Colonic mucosa (tissue), 4 donors: ENCODE results near the gene AIF1. TPM values are rescaled to one million over a fixed set of nuclear protein-coding genes. Genes with fewer than 3 reads are reported as not detected.

Source experiments
- DNase-seq: peaks from one replicate; pipeline ENCODE4 v3.0.0-alpha.2; 2020
- H3K27ac ChIP-seq: fragments of 200-600 bp; one replicate; pipeline ENCODE4 v1.8.0; 2021
- H3K27me3 ChIP-seq: fragments of 200-600 bp; one replicate; pipeline ENCODE4 v1.8.0; 2021
- H3K36me3 ChIP-seq: fragments of 200-600 bp; one replicate; pipeline ENCODE4 v1.8.0; 2021
- H3K4me1 ChIP-seq: fragments of 200-600 bp; one replicate; pipeline ENCODE4 v1.8.0; 2021; ENCODE audit warnings: mild to moderate bottlenecking
- H3K4me3 ChIP-seq: fragments of 200-600 bp; one replicate; pipeline ENCODE4 v1.8.0; 2021
- H3K9ac ChIP-seq, 2 donors: one replicate each; pipeline ENCODE4 v1.7.0; 2013; ENCODE audit warnings: control low read depth in 2 of 2, low read depth in 2 of 2, low read length in 2 of 2
- H3K9me3 ChIP-seq: fragments of 200-600 bp; one replicate; pipeline ENCODE4 v1.8.0; 2021
- intact Hi-C: fragments of 100-400 bp; cut with DNase I; formaldehyde crosslinking; loops from one replicate; pipeline ENCODE4 v1.14.1; 2022
- total RNA-seq, 2 donors: library from RNA; stranded (reverse); fragmentation: NEBNext Ultra II Directional in 1 of 2; extraction: Animal tissue kit (Norgen Biotek cat#: 25700) in 1 of 2; gene quantifications; one replicate each; pipeline ENCODE4 v1.2.1, GENCODE V29; 2021
- TF ChIP-seq, protein P1 (sequence below): fragments of 200-600 bp; IDR thresholded peaks from one replicate; pipeline ENCODE4 v1.8.0; 2022; ENCODE audit warnings: antibody characterized with exemption, mild to moderate bottlenecking
- donor health status: healthy.
- donor health status: DM: no; HTN: no; CAD: no.
- donor health status: DM: no; HTN: no; CAD: no.

The AIF1 gene
- total RNA-seq, 2 donors from 2014 or later = 5.0 to 20.7 TPM

DNA sequence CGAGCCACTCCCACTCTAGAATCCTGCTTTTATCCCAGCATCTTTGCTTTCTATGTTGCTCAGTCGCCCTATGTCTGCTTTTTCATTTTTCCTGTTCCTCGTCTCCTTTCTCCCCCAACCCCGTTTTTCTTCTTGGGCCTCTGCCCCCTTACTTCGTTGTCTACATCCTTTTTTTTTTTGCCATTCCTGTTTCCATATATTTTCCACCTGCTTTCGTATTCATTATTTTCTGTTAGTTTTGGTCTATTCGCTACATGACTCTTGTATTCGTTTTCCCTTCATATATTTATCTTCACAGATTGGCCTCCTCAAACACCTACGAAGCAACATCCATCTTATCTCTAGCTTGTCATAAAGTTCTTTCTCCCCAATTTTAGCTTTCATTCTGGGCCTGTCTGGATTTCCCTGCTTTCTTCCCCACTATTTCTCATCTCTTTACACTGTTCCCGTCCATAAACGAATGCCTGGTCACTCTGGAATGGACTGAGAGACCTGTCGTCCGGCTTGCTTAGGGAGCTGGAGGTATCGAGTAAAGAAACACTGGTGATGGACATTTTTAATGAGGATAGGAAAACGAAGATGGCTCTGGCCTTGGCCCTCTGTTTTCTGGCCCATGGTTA, 6.4 kb downstream of the AIF1 start:
- Histone ChIP-seq H3K9me3 (no peaks in the 10 kb centered on the region), H3K4me3 (peak overlapping the region; percentile 68), H3K4me1 (peaks cover 4% of the 10 kb centered on the region), H3K27ac (peak overlapping the region; percentile 93), H3K36me3 (peaks cover 9% of the 10 kb centered on the region), H3K9ac (peak overlapping the region; percentile 90 to 98), H3K27me3 (no peaks in the 10 kb centered on the region)
- TF ChIP-seq, protein P1, sequence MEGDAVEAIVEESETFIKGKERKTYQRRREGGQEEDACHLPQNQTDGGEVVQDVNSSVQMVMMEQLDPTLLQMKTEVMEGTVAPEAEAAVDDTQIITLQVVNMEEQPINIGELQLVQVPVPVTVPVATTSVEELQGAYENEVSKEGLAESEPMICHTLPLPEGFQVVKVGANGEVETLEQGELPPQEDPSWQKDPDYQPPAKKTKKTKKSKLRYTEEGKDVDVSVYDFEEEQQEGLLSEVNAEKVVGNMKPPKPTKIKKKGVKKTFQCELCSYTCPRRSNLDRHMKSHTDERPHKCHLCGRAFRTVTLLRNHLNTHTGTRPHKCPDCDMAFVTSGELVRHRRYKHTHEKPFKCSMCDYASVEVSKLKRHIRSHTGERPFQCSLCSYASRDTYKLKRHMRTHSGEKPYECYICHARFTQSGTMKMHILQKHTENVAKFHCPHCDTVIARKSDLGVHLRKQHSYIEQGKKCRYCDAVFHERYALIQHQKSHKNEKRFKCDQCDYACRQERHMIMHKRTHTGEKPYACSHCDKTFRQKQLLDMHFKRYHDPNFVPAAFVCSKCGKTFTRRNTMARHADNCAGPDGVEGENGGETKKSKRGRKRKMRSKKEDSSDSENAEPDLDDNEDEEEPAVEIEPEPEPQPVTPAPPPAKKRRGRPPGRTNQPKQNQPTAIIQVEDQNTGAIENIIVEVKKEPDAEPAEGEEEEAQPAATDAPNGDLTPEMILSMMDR = no peak
- DNase-seq = no peak
- intact Hi-C loops = loop anchor here (5.0 kb wide), 1 partner anchor 36 kb away; the partner anchor contains the start of gene APOM

DNA sequence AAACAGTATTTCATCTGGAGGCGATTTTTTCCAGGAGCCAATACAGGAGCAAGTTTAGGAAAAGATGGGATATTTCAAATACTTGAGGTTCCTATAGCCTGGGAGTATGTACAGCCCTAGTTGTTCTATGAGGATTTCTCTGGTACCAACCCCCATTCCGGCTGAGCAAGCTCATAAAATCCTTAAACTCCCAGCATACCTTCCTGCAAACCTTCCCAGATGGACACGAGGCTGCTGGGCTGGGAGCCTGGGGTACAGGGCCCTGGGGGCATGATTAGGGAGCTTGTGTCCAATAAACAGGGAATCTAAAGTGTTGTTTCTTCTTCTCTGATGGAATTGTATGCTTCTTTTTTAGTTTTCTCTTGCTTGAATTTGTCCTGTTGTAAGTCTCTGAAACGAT, 7.0 kb downstream of the AIF1 start:
- peak overlapping the region; percentile 68 for H3K4me3 ChIP-seq
- H3K36me3 ChIP-seq = peaks cover 14% of the 10 kb centered on the region
- peak overlapping the region in 1 of 2 donors; percentile 90 for H3K9ac ChIP-seq
- H3K27ac ChIP-seq = peak overlapping the region; percentile 93
- TF ChIP-seq, protein P1 = no peak
- H3K27me3 ChIP-seq = no peaks in the 10 kb centered on the region
- H3K4me1 ChIP-seq = peaks cover 4% of the 10 kb centered on the region
- DNase-seq = peak; percentile 55
- no peaks in the 10 kb centered on the region for H3K9me3 ChIP-seq
- intact Hi-C loops = loop anchor here (5.0 kb wide), 1 partner anchor 35 kb away; the partner anchor contains the start of gene APOM

DNA sequence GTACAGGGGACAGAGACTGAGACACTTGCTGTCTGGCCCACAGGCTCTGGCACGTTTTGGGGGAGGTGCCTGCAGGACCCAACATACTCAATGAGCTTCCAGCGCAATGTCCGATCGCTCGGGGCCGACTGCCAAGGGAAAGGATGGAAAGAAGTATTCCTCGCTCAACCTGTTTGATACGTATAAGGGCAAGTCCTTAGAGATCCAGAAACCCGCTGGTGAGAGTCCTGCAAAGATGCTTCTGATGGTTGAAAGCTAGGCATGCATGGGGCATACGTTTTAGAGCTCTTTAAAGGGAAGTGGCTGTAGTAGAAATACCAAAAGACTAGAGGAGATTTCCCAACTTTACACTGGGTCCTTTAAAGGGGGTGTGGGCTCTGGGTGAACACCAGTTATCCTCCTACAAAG, 7.7 kb downstream of the AIF1 start:
- H3K4me3 ChIP-seq = no peak overlapping the region
- intact Hi-C loops = loop anchor here (5.0 kb wide), 1 partner anchor 35 kb away; the partner anchor contains the start of gene APOM
- no peak overlapping the region for H3K27ac ChIP-seq
- peak overlapping the region in 1 of 2 donors; percentile 90 for H3K9ac ChIP-seq
- no peaks in the 10 kb centered on the region for H3K9me3 ChIP-seq
- peaks cover 21% of the 10 kb centered on the region for H3K36me3 ChIP-seq
- no peak for DNase-seq
- peaks cover 4% of the 10 kb centered on the region for H3K4me1 ChIP-seq
- no peaks in the 10 kb centered on the region for H3K27me3 ChIP-seq
- TF ChIP-seq, protein P1 = no peak

DNA sequence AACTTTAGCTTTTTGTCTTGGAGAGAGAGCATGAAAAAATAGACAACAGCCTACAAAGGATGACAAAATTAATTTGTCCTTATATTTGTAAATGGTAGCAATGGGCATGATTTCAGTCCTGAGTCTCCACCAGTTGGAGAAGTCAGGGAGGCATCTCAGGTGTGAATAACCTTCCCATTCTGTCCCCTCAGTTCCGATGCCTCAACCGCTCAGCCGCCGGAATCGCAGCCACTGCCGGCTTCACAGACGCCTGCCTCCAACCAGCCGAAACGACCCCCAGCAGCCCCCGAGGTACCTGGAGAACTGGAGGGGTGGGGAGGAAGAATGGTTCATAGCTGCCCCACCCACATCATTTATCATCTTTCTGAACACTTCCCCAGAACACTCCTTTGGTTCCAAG, 9.0 kb downstream of the AIF1 start:
- intact Hi-C loops = loop anchor here (5.0 kb wide), 1 partner anchor 33 kb away; the partner anchor contains the start of gene APOM
- TF ChIP-seq, protein P1 = no peak

DNA sequence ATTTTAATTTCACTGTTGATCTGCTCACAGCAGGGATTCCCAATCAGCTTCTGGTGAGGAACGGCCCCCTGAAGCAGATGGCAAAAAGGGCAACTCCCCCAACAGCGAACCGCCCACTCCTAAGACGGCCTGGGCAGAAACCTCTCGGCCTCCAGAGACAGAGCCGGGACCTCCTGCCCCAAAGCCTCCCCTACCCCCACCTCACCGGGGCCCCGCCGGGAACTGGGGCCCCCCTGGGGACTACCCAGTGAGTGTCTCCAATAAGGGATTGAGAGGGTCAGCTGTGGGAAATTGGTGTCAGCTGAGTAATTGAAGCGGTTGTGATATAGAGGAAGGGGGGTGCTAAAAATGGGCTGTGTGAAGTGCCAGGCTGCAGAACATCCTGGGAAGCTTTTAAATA, 11.9 kb downstream of the AIF1 start:
- peaks cover 43% of the 10 kb centered on the region for H3K36me3 ChIP-seq
- intact Hi-C loops = no loop called here
- H3K4me1 ChIP-seq = peaks cover 2% of the 10 kb centered on the region
- H3K9me3 ChIP-seq = no peaks in the 10 kb centered on the region
- no peak overlapping the region for H3K27ac ChIP-seq
- H3K9ac ChIP-seq = no peak overlapping the region
- TF ChIP-seq, protein P1 = no peak
- no peaks in the 10 kb centered on the region for H3K27me3 ChIP-seq
- H3K4me3 ChIP-seq = no peak overlapping the region
- DNase-seq = no peak

More for the DNA sequence above, 9.0 kb downstream of the AIF1 start:
- no peak overlapping the region for H3K9ac ChIP-seq
- no peak overlapping the region for H3K4me3 ChIP-seq
- H3K27me3 ChIP-seq = no peaks in the 10 kb centered on the region
- H3K36me3 ChIP-seq = peaks cover 32% of the 10 kb centered on the region
- peaks cover 4% of the 10 kb centered on the region for H3K4me1 ChIP-seq
- H3K27ac ChIP-seq = no peak overlapping the region
- no peaks in the 10 kb centered on the region for H3K9me3 ChIP-seq
- no peak for DNase-seq
